ENCODE results near the gene MYO10. TPM values are rescaled to one million over a fixed set of nuclear protein-coding genes. Genes with fewer than 3 reads are reported as not detected.
"Not testable (repeated sequence)": the region's sequence is repeated elsewhere in the genome, so short reads cannot be mapped to it uniquely, and the experiment has no call there.

Gene MYO10
- total RNA-seq, 2 experiments from 2014 or later = not detected

DNA sequence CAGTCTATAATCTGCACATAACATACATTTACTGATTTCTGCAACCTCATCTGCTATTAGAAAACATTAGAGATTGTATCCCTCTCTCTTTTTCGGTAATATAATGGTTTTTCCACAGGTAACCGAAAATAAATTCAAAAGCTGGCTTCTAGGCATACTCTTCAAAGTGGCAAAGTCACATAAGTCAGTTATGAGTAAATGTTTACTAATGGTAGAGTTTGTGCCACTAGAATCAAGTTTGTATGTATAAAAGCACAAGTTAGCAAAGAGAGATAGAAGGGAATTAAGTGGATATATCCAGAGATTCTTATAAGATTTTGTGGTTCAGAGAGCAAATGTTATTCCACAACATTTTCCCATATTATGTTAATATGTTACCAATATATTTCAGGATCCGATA lies 86.9 kb downstream of the MYO10 start:
- peaks cover 3% of the 10 kb centered on the region for H3K27me3 Mint-ChIP-seq
- no peak overlapping the region for H3K4me3 Mint-ChIP-seq
- H3K36me3 Mint-ChIP-seq = no peaks in the 10 kb centered on the region
- H3K9me3 Mint-ChIP-seq = no peaks in the 10 kb centered on the region
- DNase-seq (no peak), ATAC-seq (ENCODE audit: low read depth) (no peak)
- POLR2A ChIA-PET = no interaction called here
- H3K27ac Mint-ChIP-seq = no peak overlapping the region
- H3K4me1 Mint-ChIP-seq = no peaks in the 10 kb centered on the region

DNA sequence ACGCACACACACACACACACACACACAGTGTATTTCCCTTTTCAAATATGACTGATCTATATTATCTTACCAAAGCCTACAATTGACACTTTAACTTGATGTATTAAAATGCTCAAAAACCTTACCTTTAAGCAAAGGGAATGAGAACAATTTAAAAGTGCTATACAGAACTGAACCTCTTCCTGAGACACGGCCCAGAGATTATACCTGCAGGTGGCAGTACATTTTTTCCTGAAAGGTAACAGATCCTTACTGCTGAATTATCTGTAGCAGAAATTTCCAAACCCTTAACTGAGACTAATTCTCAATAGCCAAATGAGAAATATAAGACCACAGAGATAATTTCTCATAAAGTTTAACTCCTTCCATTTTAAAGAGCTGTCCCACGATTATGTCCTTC lies 91.1 kb downstream of the MYO10 start:
- no peaks in the 10 kb centered on the region for H3K9me3 Mint-ChIP-seq
- ATAC-seq (ENCODE audit: low read depth) = no peak
- no peak overlapping the region for H3K27ac Mint-ChIP-seq
- DNase-seq = no peak
- peaks cover 15% of the 10 kb centered on the region for H3K27me3 Mint-ChIP-seq
- no peak overlapping the region for H3K4me3 Mint-ChIP-seq
- POLR2A ChIA-PET = no interaction called here
- no peaks in the 10 kb centered on the region for H3K4me1 Mint-ChIP-seq
- H3K36me3 Mint-ChIP-seq = no peaks in the 10 kb centered on the region

DNA sequence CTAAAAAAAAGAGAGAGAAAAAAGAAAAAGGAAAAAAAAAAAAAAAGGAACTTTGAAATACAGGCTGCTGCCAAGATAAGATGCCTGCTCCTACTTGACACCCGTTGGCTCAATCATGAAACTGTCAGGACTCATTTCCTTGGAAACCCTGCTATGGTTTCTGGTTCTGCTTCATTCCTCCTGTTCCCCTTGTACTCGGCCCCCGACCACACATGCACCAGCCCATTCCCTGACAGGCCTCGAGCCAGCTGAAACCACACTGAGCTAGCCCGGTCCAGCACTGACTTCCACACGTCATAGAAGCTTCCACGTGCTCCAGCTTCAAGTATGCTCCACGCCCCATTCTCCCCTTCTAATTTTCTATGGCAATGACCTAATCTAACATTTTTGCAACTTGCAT lies 93.2 kb downstream of the MYO10 start:
- H3K4me1 Mint-ChIP-seq = no peaks in the 10 kb centered on the region
- peaks cover 15% of the 10 kb centered on the region for H3K27me3 Mint-ChIP-seq
- no peak overlapping the region for H3K27ac Mint-ChIP-seq
- ATAC-seq (ENCODE audit: low read depth) = no peak
- POLR2A ChIA-PET = no interaction called here
- DNase-seq = no peak
- H3K36me3 Mint-ChIP-seq = no peaks in the 10 kb centered on the region
- H3K4me3 Mint-ChIP-seq = no peak overlapping the region
- H3K9me3 Mint-ChIP-seq = no peaks in the 10 kb centered on the region

DNA sequence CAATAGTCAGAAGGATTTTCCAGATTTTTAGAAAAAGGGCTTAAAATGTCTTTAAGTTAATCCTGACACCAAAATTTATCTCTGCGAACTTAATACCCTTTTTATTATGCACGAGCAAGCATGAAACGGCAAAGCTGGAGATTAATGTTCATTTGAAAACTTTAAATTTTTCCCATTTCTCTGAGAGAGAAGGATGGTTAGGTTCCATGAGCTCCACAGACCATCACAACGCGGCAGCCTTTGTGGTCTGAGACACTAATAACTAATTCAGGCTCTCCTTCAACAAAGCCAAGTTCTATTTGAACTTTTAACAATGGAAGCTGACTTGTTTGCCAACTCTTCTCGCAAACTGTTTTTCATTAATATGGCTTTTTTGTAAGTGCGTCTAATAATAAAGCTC lies 94.7 kb downstream of the MYO10 start:
- DNase-seq (no peak), ATAC-seq (ENCODE audit: low read depth) (no peak)
- no peaks in the 10 kb centered on the region for H3K36me3 Mint-ChIP-seq
- H3K9me3 Mint-ChIP-seq = no peaks in the 10 kb centered on the region
- no peak overlapping the region for H3K4me3 Mint-ChIP-seq
- H3K27ac Mint-ChIP-seq = no peak overlapping the region
- peaks cover 15% of the 10 kb centered on the region for H3K27me3 Mint-ChIP-seq
- no peaks in the 10 kb centered on the region for H3K4me1 Mint-ChIP-seq
- POLR2A ChIA-PET = no interaction called here

DNA sequence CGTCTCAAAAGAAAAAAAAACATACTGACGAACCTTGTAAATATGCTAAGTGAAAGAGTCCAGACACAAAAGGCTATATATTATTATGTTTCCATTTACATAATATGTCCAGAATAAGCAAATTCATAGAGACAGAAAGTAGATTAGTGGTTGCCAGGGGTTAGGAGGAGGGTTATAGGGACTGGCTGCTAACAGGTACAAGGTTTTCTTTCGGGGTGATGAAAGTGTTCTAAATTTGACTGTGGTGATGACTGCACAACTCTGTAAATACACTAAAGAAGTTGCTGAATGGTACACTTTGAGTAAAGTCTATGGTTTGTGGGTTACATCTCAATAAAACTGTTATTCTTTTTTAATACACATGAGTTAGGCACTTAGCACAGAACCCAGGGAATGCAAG lies 98.8 kb downstream of the MYO10 start:
- H3K27ac Mint-ChIP-seq = no peak overlapping the region
- ATAC-seq (ENCODE audit: low read depth) (no peak), DNase-seq (no peak)
- no peaks in the 10 kb centered on the region for H3K36me3 Mint-ChIP-seq
- H3K4me3 Mint-ChIP-seq = no peak overlapping the region
- no peaks in the 10 kb centered on the region for H3K4me1 Mint-ChIP-seq
- H3K27me3 Mint-ChIP-seq = peaks cover 2% of the 10 kb centered on the region
- POLR2A ChIA-PET = no interaction called here
- no peaks in the 10 kb centered on the region for H3K9me3 Mint-ChIP-seq

DNA sequence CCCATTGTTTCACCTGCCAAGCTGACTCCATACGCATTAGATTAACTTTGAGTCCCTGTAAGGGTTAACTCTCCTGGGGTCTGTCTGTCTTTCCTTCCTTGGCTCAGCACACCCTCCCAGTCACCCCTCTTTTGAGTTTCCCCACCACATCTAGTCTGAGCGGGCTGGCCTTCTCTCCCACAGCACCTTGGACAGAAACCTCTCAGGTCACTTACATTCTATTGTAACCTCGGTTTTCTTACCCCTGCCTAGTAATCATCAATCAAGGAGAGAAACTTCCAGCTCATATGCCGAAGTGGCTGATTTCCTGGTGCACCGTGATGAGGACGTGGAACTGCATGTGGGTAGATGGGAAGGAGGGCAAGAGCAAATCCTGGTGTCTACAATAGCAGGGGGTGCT lies 102.1 kb downstream of the MYO10 start:
- DNase-seq = no peak
- Mint-ChIP-seq H3K4me1 (no peaks in the 10 kb centered on the region), H3K27ac (no peak overlapping the region), H3K27me3 (no peaks in the 10 kb centered on the region), H3K4me3 (no peak overlapping the region), H3K36me3 (no peaks in the 10 kb centered on the region), H3K9me3 (no peaks in the 10 kb centered on the region)
- ATAC-seq (ENCODE audit: low read depth) = no peak
- POLR2A ChIA-PET = no interaction called here

DNA sequence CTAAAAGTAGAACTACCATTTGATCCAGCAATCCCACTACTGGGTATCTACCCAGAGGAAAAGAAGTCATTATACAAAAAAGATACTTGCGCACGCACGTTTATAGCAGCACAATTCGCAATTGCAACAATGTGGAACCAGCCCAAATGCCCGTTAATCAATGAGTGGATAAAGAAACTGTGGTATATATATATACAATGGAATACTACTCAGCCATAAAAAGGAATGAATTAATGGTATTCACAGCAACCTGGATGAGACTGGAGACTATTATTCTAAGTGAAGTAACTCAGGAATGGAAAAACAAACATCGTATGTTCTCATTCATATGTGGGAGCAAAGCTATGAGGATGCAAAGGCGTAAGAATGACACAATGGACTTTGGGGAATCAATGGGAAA lies 104.8 kb downstream of the MYO10 start:
- DNase-seq; H3K27me3 Mint-ChIP-seq; POLR2A ChIA-PET; H3K9me3 Mint-ChIP-seq; H3K4me3 Mint-ChIP-seq; H3K4me1 Mint-ChIP-seq; ATAC-seq (ENCODE audit: low read depth); H3K27ac Mint-ChIP-seq; H3K36me3 Mint-ChIP-seq: not testable (repeated sequence)

DNA sequence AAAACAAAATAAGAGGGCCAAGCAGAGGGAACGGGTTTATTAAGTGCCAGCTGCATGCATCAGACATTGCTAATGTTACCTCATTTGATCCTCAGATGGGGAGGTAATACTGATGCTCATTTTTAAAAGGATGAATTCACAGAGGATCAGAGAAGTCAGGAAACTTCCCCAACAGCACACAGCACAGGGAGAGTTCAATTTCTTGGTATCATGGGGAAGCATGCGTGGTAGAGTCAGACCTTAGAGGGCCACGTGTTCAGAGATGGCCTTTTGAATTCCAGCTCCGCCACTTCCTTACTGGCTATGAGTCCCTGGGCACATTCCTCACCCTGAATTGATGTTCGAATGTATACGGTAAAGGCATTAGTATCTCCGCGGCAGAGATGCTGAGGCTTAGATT lies 108.3 kb downstream of the MYO10 start:
- no peak for ATAC-seq (ENCODE audit: low read depth)
- no peak for DNase-seq
- Mint-ChIP-seq H3K9me3 (no peaks in the 10 kb centered on the region), H3K4me3 (no peak overlapping the region), H3K27ac (no peak overlapping the region), H3K36me3 (no peaks in the 10 kb centered on the region), H3K4me1 (no peaks in the 10 kb centered on the region), H3K27me3 (no peaks in the 10 kb centered on the region)
- POLR2A ChIA-PET = no interaction called here

DNA sequence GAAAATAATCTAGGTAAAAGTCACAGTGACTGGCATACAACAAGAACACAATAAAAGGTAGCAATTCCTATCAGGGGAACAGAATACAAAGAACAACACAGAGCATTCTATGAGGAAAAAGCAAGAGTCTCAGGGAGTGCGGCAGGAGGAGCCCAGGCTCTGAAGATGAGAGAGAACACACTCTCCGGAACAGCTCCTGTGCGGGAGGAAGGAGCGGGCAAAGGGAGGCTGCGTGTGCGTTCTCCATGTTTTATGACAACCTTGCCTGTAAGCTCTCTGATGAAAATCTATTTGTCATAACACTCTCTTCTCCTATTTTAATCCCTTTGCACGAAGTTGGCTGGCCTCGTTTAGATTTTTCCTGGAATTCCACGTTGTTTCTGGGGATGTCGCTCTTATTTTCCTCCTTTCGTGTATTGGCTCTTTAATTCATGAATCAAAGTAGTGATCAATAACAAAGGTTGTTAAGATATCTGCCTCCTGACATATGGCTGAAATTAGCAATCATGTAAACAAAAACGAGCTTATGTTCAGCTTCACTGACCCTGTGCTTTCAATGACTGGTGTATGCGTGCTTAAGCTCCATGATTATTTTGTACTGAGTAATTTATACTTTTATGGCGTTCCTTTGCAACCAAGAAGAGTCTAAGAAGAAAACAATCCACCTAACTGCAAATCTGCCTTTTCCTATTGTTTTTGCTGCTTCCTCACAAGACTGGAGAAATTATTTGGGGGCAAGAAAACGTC lies 109.5 kb downstream of the MYO10 start:
- Mint-ChIP-seq H3K36me3 (no peaks in the 10 kb centered on the region), H3K27me3 (no peaks in the 10 kb centered on the region), H3K4me3 (no peak overlapping the region), H3K4me1 (no peaks in the 10 kb centered on the region), H3K27ac (no peak overlapping the region), H3K9me3 (no peaks in the 10 kb centered on the region)
- DNase-seq (no peak), ATAC-seq (ENCODE audit: low read depth) (no peak)
- POLR2A ChIA-PET = no interaction called here

DNA sequence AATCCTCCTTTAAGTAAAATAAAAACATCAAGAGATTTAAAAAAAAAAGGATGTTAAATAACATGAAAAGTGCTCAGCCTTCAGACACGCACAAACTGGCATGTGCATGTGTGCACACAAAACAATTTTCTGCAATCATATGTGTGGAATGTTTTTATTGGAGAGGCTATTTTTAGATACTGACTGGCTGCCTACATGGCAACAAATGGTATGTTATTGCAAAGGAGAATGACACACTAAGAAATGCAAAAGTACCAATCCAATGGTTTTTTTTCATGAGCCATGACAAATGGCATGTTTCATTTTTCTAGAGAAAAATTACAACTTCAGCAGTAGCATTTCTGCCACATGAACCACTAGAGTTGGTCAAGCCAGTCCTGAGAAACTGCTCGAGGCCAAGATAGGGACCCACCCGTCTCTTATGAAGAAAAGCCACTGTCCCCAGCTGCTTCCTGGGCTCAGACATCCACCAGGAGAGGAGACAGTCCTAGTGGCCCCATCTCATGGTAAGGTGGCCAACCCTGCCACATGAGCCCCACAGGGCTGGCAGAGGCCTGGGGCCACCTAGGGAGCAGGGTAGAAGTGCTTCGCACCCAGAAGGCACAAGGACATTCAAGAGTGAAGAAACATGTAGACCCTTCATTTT lies 116.4 kb downstream of the MYO10 start:
- Mint-ChIP-seq H3K4me3 (no peak overlapping the region), H3K4me1 (no peaks in the 10 kb centered on the region), H3K9me3 (no peaks in the 10 kb centered on the region), H3K36me3 (no peaks in the 10 kb centered on the region), H3K27ac (no peak overlapping the region), H3K27me3 (no peaks in the 10 kb centered on the region)
- POLR2A ChIA-PET = no interaction called here
- DNase-seq (no peak), ATAC-seq (ENCODE audit: low read depth) (no peak)

DNA sequence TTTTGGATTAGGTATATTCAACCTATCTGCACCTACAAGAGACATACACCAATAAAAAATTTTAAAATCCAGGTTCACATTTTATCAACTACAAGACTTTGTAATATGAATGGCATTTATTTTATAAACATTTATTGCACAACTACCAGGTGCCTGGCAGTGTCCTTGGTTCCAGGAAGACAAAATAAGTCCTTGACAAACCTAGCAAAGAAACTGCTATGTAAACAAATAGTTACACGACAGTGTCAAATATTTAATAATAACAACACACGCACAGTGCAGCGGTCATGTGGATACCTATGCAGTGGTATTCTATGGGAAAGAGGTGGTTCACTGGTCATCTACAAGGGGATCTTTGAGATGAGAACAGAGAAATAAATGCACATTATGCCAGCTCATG lies 120.7 kb downstream of the MYO10 start:
- no peaks in the 10 kb centered on the region for H3K9me3 Mint-ChIP-seq
- no peak for ATAC-seq (ENCODE audit: low read depth)
- POLR2A ChIA-PET = no interaction called here

DNA sequence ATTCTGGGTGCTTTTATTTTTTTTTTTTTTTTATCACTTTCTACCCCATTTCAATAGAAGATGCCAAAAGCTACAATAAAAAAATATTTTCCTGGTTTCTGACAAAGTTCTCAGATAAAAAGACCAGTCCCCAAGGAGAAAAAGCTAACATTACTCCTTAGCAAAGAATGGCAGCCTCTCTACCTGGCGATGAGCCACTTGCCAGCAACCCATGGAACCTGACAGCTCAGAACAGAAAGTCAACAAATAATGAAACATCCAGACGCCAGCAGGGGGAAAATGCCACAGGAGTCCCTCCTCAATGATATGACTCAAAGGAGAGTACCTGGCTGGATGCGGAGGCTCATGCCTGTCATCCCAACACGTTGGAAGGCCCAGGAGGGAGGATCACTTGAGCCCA lies 123.2 kb downstream of the MYO10 start:
- DNase-seq = no peak

More for the DNA sequence above, 120.7 kb downstream of the MYO10 start:
- no peak overlapping the region for H3K27ac Mint-ChIP-seq
- no peaks in the 10 kb centered on the region for H3K4me1 Mint-ChIP-seq
- H3K4me3 Mint-ChIP-seq = no peak overlapping the region
- DNase-seq = no peak
- H3K36me3 Mint-ChIP-seq = no peaks in the 10 kb centered on the region
- H3K27me3 Mint-ChIP-seq = no peaks in the 10 kb centered on the region

DNA sequence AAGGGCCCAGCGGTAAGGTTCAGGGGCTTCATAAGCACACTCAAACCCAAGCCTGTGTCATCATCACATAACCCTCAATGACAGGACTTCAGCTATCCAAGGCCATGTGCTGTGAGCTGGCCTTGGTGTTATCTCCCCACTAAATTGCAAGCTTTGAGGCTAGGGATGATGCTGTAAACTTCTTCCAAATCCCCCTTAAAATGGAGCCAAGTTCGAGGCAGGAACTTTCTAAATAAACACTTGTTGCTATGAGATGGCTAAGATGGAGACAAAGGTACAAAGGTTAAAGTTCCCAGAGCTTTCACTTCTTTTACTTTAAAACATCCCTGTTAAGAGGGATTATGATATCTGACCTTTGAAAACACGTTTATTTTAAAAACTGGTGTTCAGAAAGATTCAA lies 123.6 kb downstream of the MYO10 start:
- ATAC-seq (ENCODE audit: low read depth) (no peak), DNase-seq (no peak)
- no peak overlapping the region for H3K4me3 Mint-ChIP-seq
- peaks cover 4% of the 10 kb centered on the region for H3K27me3 Mint-ChIP-seq
- H3K9me3 Mint-ChIP-seq = no peaks in the 10 kb centered on the region
- H3K4me1 Mint-ChIP-seq = no peaks in the 10 kb centered on the region
- H3K27ac Mint-ChIP-seq = no peak overlapping the region
- H3K36me3 Mint-ChIP-seq = no peaks in the 10 kb centered on the region
- POLR2A ChIA-PET = no interaction called here

More for the DNA sequence above, 123.2 kb downstream of the MYO10 start:
- Mint-ChIP-seq H3K27me3 (peaks cover under 1% of the 10 kb centered on the region), H3K36me3 (no peaks in the 10 kb centered on the region), H3K4me1 (no peaks in the 10 kb centered on the region), H3K9me3 (no peaks in the 10 kb centered on the region), H3K27ac (no peak overlapping the region), H3K4me3 (no peak overlapping the region)
- POLR2A ChIA-PET = no interaction called here
- no peak for ATAC-seq (ENCODE audit: low read depth)

DNA sequence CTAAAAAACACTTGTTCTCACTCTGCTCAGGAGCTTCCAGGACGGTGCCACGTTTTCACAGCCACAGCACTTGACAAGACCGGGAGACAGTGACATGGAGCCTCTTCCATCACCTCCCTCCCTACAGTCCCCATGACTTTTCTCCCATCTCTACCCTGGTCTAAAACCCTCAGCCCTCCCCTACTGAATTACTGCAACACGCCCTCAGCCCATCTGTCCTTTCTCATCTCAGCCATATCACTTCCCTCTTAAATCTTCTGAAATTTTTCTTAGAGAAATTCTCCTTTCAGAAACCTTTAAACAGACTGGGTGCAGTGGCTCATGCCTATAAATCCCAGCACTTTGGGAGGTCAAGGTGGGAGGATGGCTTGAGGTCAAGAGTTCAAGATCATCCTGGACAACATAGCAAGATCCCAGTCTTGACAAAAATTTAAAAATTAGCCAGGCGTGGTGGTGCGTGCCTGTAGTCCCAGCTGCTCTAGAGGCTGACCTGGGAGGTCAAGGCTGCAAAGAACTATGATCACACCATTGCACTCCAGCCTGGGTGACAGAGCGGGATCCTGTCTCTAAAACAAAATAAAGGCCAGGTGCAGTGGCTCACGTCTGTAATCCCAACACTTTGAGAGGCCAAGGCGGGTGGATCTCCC lies 125.8 kb downstream of the MYO10 start:
- H3K4me3 Mint-ChIP-seq = no peak overlapping the region
- POLR2A ChIA-PET = no interaction called here
- H3K27ac Mint-ChIP-seq = no peak overlapping the region
- peaks cover 8% of the 10 kb centered on the region for H3K27me3 Mint-ChIP-seq
- no peaks in the 10 kb centered on the region for H3K36me3 Mint-ChIP-seq
- DNase-seq (no peak), ATAC-seq (ENCODE audit: low read depth) (no peak)
- no peaks in the 10 kb centered on the region for H3K9me3 Mint-ChIP-seq
- H3K4me1 Mint-ChIP-seq = no peaks in the 10 kb centered on the region

All from activated naive CD8-positive, alpha-beta T cell treated with anti-CD3 and anti-CD28 coated beads, Interleukin-2, amount 10 ng/mL, durations not matched to agents 7 days and 5 days (primary cell).